MM.1S (cell line): Measurements from ENCODE around the gene TANGO2.

Experiments
- CTCF ChIP-seq: fragments of 300-600 bp; sonication (generic); IDR thresholded peaks from 2 replicates; pipeline ENCODE4 v1.5.1; 2016; ENCODE audit warnings: antibody characterized with exemption, low read length, mixed read lengths
- EZH2 ChIP-seq: fragments of 300-600 bp; sonication (generic); optimal IDR thresholded peaks from 2 replicates; pipeline ENCODE3; 2017; ENCODE audit warnings: low read depth, mild to moderate bottlenecking, antibody characterized with exemption, low read length, mixed read lengths
- EZH2phosphoT487 ChIP-seq: fragments of 300-600 bp; sonication (generic); IDR thresholded peaks from 2 replicates; pipeline ENCODE4 v1.6.1; 2018; ENCODE audit warnings: antibody characterized with exemption, low read length

- TF ChIP-seq CTCF (no peak), EZH2 (no peak), EZH2phosphoT487 (no peak)
These were observed 3.3 kb downstream of the TANGO2 start for GRCh38 chr22:20024225-20024624.
